MM.1S (cell line): Measurements from ENCODE around the gene NLK.

Experiments used
- CTCF ChIP-seq: fragments of 300-600 bp; sonication (generic); IDR thresholded peaks from 2 replicates; pipeline ENCODE4 v1.5.1; 2016; ENCODE audit warnings: antibody characterized with exemption, low read length, mixed read lengths
- EZH2 ChIP-seq: fragments of 300-600 bp; sonication (generic); optimal IDR thresholded peaks from 2 replicates; pipeline ENCODE3; 2017; ENCODE audit warnings: low read depth, mild to moderate bottlenecking, antibody characterized with exemption, low read length, mixed read lengths
- EZH2phosphoT487 ChIP-seq: fragments of 300-600 bp; sonication (generic); IDR thresholded peaks from 2 replicates; pipeline ENCODE4 v1.6.1; 2018; ENCODE audit warnings: antibody characterized with exemption, low read length

GRCh38 chr17:27996202-27997043 lies 46.1 kb upstream of the NLK start:
- TF ChIP-seq CTCF (no peak), EZH2 (no peak), EZH2phosphoT487 (no peak)
